ENCODE results near the gene LHPP.

DNA sequence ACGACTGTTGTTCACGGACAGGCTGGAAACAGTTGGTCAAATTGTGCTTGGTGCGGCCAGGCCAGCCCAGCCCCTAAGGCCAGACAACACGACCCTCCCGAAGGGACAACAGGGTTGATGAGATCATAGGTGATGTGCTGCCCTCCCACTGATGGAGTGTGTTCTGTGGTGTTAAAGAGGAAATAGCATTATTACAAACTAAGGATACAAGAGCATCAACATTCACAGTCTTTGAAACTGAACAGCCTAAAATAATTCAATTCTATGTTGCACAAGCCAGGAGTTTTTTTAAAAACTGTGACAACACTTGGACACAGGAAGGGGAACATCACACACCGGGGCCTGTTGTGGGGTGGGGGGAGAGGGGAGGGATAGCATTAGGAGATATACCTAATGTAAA, 194.9 kb downstream of the LHPP start:
- TF ChIP-seq, protein P1, sequence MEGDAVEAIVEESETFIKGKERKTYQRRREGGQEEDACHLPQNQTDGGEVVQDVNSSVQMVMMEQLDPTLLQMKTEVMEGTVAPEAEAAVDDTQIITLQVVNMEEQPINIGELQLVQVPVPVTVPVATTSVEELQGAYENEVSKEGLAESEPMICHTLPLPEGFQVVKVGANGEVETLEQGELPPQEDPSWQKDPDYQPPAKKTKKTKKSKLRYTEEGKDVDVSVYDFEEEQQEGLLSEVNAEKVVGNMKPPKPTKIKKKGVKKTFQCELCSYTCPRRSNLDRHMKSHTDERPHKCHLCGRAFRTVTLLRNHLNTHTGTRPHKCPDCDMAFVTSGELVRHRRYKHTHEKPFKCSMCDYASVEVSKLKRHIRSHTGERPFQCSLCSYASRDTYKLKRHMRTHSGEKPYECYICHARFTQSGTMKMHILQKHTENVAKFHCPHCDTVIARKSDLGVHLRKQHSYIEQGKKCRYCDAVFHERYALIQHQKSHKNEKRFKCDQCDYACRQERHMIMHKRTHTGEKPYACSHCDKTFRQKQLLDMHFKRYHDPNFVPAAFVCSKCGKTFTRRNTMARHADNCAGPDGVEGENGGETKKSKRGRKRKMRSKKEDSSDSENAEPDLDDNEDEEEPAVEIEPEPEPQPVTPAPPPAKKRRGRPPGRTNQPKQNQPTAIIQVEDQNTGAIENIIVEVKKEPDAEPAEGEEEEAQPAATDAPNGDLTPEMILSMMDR (IDR thresholded peaks at IDR 0.05), result no peak
- no peak for TF ChIP-seq POLR2A (IDR thresholded peaks at IDR 0.05)

Data from heart left ventricle (tissue), 13 donors.